ENCODE results near the gene TXNRD3.

TXNRD3 gene

GRCh38 chr3:126581569-126581968 is 73.4 kb downstream of the TXNRD3 start:
- no peak for DNase-seq

GRCh38 chr3:126580746-126581145 is 74.2 kb downstream of the TXNRD3 start:
- DNase-seq = no peak

- DNase-seq = no peak
Observed at GRCh38 chr3:126578702-126579101, 76.2 kb downstream of the TXNRD3 start.

DNA sequence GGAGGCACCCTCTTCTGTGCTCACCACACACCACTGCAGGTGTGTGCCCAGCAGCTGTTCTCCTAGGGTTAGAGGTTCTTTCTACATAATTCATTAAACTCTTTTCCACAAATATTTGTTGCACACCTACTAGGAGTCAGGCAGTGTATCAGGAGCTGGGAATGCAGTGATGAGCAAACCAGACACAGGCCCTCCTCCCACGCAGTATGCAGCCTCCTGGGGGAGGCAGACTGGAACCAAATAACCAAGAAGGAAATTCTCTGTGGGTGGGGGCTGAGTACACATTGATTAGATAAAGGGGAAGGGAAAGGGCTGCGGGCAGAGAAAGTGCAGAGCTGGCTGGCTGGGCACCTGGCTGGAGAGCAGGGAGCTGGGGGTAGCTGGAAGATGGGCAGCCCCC is 77.7 kb downstream of the TXNRD3 start:
- DNase-seq = no peak

GRCh38 chr3:126573492-126574117 is 81.3 kb downstream of the TXNRD3 start:
- no peak for DNase-seq

DNA sequence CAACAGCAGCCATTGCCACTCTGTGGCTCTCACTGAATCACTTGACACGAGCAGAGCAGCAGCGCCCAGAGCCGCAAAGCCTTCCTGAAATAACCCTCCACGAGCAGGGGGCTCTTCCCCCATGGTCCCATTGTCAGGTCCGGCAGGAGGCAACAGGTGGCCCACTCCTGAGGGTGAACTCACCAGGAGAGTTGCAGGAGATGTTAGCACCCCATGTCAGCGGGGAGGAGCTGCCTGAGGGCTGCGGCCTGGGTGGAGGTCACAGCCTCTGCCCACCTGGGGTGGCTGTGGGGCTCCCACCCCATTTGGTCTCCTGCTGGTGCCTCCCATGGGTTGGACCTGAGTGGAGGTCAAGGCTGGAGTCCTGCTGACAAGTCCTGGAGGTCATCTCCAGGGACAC is 83.8 kb downstream of the TXNRD3 start:
- no peak for DNase-seq

DNA sequence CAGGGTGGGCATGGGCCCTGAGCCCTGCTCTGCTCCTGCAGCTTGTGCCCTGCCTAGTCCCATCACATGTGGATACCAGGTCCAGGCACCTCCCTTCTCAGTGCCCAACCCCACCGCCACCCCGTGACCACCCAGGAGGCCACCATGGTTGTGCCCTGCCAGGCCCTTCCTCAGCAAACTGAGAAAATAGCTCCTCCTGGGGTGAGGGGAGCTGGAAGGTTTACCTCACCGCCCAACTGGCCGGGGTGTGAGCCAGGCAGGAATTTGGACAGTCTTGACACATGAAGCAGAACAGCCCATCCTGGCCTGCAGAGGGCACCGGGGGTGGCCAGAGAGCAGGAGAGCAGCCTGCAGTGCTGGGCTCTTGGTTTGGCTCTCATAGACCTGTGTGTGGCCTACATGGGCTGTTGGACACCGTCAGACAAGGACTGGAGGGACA is 84.8 kb downstream of the TXNRD3 start:
- DNase-seq = no peak

DNA sequence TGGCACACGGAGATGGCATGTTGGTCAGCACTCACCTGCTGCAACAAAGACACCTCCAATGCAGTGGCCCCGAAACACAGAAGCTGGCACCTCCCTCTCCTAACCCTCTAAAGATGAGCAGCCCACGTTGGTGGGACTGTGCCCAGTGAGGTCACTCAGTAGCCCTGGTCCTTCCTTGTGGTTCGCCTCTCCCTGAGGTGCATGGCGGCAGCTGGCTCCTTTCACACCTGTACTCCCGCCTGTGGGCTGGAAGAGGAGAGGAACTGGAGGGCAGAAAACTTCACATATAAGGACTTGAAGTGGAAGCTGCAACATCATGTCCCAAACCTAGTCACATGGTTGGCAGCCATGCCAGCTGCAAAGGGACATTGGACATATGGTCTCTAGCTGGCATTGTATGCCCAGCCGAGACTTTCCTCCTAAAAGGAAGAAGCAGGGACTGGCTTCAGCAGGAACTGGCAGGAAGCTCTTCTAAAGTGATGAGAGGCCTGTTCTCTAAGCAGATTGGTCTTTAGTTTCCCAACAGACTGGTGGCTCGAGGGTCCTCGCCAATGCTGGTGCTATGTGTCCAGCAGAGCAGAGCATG is 85.4 kb downstream of the TXNRD3 start:
- DNase-seq = no peak

GRCh38 chr3:126568776-126569342 is 86.1 kb downstream of the TXNRD3 start:
- no peak for DNase-seq

DNA sequence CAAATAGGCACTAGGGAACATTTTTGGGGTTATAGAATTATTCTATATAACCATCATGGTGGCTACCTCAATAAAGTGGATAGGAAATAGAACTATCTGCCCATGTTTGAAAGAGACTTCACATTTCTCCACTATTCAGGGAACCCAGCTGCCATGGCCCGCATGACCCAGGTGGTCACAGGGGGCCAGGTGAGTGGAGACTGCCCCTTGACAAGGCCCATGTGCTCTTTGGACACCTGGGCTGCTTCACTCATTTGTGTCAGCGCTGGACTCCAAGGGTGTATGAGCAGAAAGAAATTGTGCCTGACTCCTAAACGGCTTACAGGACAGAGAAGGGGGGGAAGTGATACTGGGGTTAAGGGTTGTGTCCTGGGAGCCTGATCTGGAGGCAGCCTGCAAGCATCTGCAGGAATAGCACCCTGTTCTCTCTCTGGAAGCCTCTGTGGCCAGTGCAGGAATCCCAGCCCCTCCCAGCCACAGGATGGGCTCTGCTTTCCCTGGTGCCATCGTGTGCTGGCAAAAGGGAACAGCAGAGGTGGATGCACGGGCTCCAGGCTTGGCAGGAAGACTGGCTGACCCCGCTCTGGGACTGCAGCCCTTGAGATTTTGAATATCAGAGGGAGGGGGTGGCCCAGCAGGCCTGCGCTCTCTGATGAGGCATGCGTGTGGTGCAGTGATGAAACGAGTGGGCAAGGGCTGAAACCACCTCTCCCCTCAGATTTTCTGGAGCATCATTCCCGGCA is 87.1 kb downstream of the TXNRD3 start:
- DNase-seq = no peak

DNA sequence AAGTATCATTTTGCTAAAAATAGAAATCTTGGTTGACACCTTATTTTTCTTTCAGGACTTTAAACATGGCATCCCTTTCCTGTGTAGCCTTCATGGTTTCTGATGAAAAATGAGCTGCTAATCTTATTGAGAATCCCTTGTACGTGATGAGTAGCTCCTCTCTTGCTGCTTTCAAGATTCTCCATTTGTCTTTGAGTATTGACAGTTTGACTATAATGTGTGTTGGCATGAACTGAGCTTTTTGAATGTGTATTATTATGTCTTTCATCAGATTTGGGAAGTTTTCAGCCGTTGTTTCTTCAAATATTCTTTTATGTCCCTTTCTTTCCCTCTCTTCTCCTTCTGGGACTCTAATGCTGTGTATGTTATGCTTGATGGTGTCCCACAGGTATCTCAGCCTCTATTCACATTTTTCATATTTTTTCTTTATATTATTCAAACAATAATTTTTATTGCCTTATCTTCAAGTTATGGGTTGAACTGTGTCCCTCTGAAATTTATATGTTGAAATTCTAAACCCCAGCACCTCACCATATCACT is 92.1 kb downstream of the TXNRD3 start:
- no peak for DNase-seq

DNA sequence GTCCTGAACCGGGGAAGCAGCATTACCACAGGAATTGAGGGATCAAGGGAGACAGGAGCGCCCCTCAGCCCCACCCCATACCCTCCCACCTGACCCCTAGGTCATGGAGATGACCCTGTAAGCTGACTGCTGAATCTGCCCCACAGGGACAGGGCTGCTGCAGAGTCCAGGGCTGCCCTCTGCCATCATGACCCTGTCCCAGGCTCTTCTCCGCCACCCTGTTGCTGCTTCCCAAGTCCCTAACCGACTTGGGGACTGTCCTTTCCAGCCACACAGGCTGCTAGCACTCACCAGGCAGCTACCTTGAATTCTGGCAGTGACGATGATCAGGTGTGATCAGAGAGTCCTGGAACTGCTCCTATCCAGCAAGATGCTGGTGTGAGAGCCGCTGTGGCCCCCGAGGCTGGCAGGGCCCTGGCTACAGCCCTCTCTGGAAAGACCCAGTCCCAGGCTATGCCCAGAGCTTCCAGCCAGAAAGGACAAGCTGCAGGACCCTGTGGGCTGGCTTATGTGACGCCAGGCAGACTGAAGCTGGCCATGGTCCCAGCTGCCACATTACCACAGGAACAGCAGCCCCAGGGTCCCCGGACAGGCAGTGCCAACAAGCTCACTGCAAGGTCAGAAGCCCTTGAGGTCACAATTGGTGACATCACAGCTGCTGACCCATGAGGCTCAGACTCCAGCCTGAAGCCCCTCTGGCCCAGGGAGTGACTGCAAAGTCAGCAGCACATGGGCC is 96.4 kb downstream of the TXNRD3 start, which contains the start of gene C3orf22:
TSS of gene C3orf22 (minus strand) at position 597 of the 736 bp plus-strand sequence. CDS start 5,542 bp downstream, outside the sequence.
- DNase-seq = no peak

DNA sequence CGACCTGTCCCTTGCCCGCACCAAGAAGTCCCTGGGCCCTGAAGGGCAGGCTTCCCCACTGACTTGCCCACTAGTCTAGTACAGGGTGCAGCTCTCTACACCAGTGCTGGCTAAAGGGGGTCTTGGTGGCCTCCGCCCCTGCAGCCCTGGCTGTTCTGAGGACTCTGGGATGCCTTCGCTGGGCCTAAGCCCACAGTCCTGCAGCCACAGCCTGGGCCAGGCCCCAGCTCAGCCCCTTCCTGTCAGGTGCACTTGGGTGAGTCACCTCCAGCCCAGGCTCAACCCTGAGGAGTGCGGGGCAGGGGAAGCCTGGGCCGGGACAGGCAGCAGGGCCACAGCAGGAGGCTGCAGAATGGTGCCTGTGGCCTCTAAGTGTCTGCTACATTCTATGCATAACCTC is 97.2 kb downstream of the TXNRD3 start:
- no peak for DNase-seq

- no peak for DNase-seq
Observed at GRCh38 chr3:126557415-126557745, 97.5 kb downstream of the TXNRD3 start.

Measured in AML-193 (cell line).